Measurements from ENCODE around the gene CRNN. TPM values are rescaled to one million over a fixed set of nuclear protein-coding genes. Genes with fewer than 3 reads are reported as not detected.
A peak's percentile ranks its signal among the peaks of the same experiment; 100 is the strongest.

Gene CRNN
- total RNA-seq, 1 experiment from 2014 or later, result not detected

DNA sequence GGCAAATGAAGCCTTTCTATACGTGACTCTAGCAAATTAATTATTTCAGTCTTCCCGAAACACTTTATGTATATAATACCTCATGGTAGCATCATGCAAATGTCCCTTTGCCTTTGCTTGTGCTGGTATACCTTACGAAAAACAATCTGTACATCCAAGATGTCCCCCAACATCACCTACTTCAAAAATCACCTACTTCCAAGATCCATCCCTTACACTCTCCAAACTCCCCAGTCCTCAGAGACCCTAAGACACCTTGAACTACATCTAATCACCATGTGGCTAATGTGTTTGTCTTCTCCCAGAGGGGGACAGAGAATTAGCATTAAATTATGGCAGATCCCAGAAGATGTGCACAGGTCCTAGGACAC lies 46.5 kb upstream of the CRNN start:
- ATAC-seq, result no peak
- DNase-seq, result no peak
- Histone ChIP-seq H3K4me3 (ENCODE audit: low read length) (no peak overlapping the region), H3K4me1 (ENCODE audit: insufficient read depth, low read length) (no peaks in the 10 kb centered on the region), H2AFZ (ENCODE audit: low read length) (no peak overlapping the region), H4K20me1 (ENCODE audit: low read length) (no peaks in the 10 kb centered on the region), H3K27me3 (ENCODE audit: low read length) (no peaks in the 10 kb centered on the region), H3K9me3 (ENCODE audit: low read length) (no peaks in the 10 kb centered on the region), H3F3A (ENCODE audit: low read length, unreplicated experiment) (no peaks in the 10 kb centered on the region), H3K27ac (ENCODE audit: low read length) (no peak overlapping the region), H3K9ac (ENCODE audit: low read length) (no peak overlapping the region), H3K79me2 (ENCODE audit: low read length) (no peaks in the 10 kb centered on the region), H3K36me3 (ENCODE audit: low read depth, low read length) (no peaks in the 10 kb centered on the region), H3K9me2 (replicated peaks; ENCODE audit: low read length) (no peaks in the 10 kb centered on the region), H3K4me2 (ENCODE audit: low read length) (no peak overlapping the region)
- TF ChIP-seq CTCF (conservative IDR thresholded peaks at IDR 0.05; ENCODE audit: low read depth, low read length), result peak; percentile 18; the same call in 1 of the 2 replicates
- TF ChIP-seq EZH2 (IDR thresholded peaks at IDR 0.05; ENCODE audit: low read length, unreplicated experiment), result no peak
- TF ChIP-seq EZH2phosphoT487 (IDR thresholded peaks at IDR 0.05; ENCODE audit: borderline replicate concordance, low read length), result no peak
- no TSS peak for BruUV-seq (replicated peaks)
- POLR2A ChIA-PET (ENCODE audit: unreplicated experiment), result no interaction called here
- CTCF ChIA-PET, result no interaction called here
- intact Hi-C loops (cut with micrococcal nuclease), result no loop called here

DNA sequence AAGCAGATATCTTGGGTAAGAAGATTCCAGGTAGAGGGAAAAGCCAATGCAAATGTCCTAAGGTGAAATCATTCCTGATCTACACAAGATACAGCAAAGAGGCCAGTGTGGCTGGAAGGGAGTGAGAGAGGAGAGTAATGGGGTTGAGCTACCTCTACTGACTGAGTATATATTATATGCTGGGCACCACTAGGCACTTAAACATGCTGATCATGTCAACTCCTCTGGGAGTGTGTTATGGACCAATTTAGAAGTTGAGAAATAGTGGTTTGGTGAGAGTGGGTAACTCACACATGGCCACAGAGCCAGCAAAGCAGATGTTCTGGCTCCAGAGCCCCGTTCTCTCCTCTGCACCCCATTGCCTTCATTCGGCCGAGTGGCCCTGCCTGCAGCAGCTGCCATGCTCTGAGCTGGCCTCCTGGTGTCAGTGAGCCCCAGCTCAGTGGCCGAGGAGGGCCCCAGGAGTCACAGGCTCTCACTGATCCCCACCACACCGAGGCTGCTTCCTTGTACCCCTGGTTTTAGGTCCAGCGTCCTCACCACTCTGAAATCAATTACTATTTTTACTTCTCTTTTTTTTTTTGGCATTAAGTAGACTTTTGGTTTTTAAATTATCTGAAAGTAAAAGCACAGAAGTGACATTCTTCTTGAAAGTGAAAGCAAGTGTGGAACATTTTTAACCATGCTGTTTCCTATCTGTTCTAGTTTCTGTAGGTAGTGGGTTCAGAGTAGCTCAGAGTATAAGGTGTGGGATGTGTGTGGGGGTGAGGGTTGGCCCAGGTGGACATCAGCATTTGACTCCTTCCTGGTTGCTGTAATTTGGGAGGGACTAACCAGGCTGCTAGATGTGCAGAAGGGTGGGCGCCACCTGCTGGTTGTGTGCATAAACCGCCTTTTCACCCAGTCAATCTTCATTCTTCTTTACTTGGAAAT lies 45.8 kb upstream of the CRNN start:
- H3K4me2 ChIP-seq (ENCODE audit: low read length), result no peak overlapping the region
- CTCF ChIA-PET, result interaction anchor here (0.7 to 2.2 kb wide), 4 partner anchors 18 to 229 kb away, joined by 5 to 32 read pairs (median 16); no protein-coding TSS in a partner anchor

More for the DNA sequence above, 45.8 kb upstream of the CRNN start:
- Histone ChIP-seq H3K9ac (ENCODE audit: low read length) (no peak overlapping the region), H3K36me3 (ENCODE audit: low read depth, low read length) (no peaks in the 10 kb centered on the region), H4K20me1 (ENCODE audit: low read length) (no peaks in the 10 kb centered on the region), H3K4me3 (ENCODE audit: low read length) (no peak overlapping the region), H3K79me2 (ENCODE audit: low read length) (no peaks in the 10 kb centered on the region), H3F3A (ENCODE audit: low read length, unreplicated experiment) (no peaks in the 10 kb centered on the region), H3K27me3 (ENCODE audit: low read length) (no peaks in the 10 kb centered on the region), H2AFZ (ENCODE audit: low read length) (peak overlapping the region; percentile 29), H3K9me3 (ENCODE audit: low read length) (no peaks in the 10 kb centered on the region), H3K4me1 (ENCODE audit: insufficient read depth, low read length) (no peaks in the 10 kb centered on the region), H3K27ac (ENCODE audit: low read length) (no peak overlapping the region), H3K9me2 (replicated peaks; ENCODE audit: low read length) (no peaks in the 10 kb centered on the region)
- ATAC-seq (peak; percentile 66), DNase-seq (peak; percentile 76)
- no TSS peak for BruUV-seq (replicated peaks)
- intact Hi-C loops (cut with micrococcal nuclease), result loop anchor here (2.0 kb wide), 1 partner anchor 317 kb away; no protein-coding TSS in a partner anchor
- POLR2A ChIA-PET (ENCODE audit: unreplicated experiment), result no interaction called here
- TF ChIP-seq CTCF (conservative IDR thresholded peaks at IDR 0.05; ENCODE audit: low read depth, low read length) (peak; percentile 94), EZH2phosphoT487 (IDR thresholded peaks at IDR 0.05; ENCODE audit: borderline replicate concordance, low read length) (no peak)
